CD4-positive, CD25-positive, alpha-beta regulatory T cell (primary cell): ENCODE measurements around the gene INO80D. TPM values are rescaled to one million over a fixed set of nuclear protein-coding genes. Genes with fewer than 3 reads are reported as not detected.
"Not testable (repeated sequence)": the region's sequence is repeated elsewhere in the genome, so short reads cannot be mapped to it uniquely, and the experiment has no call there.

Experiments
- ATAC-seq, 2 donors: fragments of 150-1000 bp; cut with Tn5 transposase; one replicate each; pipeline ENCODE4 v1.10.0; 2021; ENCODE audit warnings: low read depth in 2 of 2, moderate number of reproducible peaks in 2 of 2, moderate library complexity in 1 of 2
- DNase-seq, 3 donors: peaks; one replicate each; pipeline versions ENCODE4 v3.0.0 to v3.0.0-alpha.2; 2012 to 2022; ENCODE audit warnings: mixed read lengths in 1 of 3
- H3K27ac ChIP-seq: one replicate; pipeline ENCODE4 v1.7.0; 2013; ENCODE audit warnings: mild to moderate bottlenecking, low read length; ENCODE audit not compliant: insufficient read depth, poor library complexity, severe bottlenecking
- H3K27me3 ChIP-seq: one replicate; pipeline ENCODE4 v1.7.0; 2013; ENCODE audit warnings: low read length; ENCODE audit not compliant: control insufficient read depth, insufficient read depth
- H3K36me3 ChIP-seq: one replicate; pipeline ENCODE4 v1.7.0; 2013; ENCODE audit warnings: mild to moderate bottlenecking, low read length, moderate library complexity; ENCODE audit not compliant: control insufficient read depth, insufficient read depth
- H3K4me1 ChIP-seq: 2 replicates; pipeline ENCODE4 v1.7.0; 2013; ENCODE audit warnings: mild to moderate bottlenecking, low read length; ENCODE audit not compliant: insufficient read depth, control insufficient read depth, poor library complexity, severe bottlenecking
- H3K4me3 ChIP-seq: one replicate; pipeline ENCODE4 v1.7.0; 2013; ENCODE audit warnings: low read depth, mild to moderate bottlenecking, low read length, moderate library complexity
- H3K9me3 ChIP-seq, 2 experiments: 1 replicate in 1 of 2; 2 replicates in 1 of 2; pipeline ENCODE4 v1.7.0; 2013; ENCODE audit warnings: low read length in 2 of 2, mild to moderate bottlenecking in 1 of 2, moderate library complexity in 1 of 2; ENCODE audit not compliant: control insufficient read depth in 2 of 2
- H3K27ac Mint-ChIP-seq, 3 donors: one replicate each; pipeline ENCODE4 v1.8.0; 2020 to 2022; ENCODE audit warnings: mild to moderate bottlenecking in 3 of 3, mixed read lengths in 3 of 3, moderate library complexity in 2 of 3
- H3K27me3 Mint-ChIP-seq: one replicate; pipeline ENCODE4 v1.8.0; 2022; ENCODE audit warnings: mild to moderate bottlenecking, mixed read lengths
- H3K36me3 Mint-ChIP-seq: one replicate; pipeline ENCODE4 v1.8.0; 2020; ENCODE audit warnings: mixed read lengths
- H3K4me1 Mint-ChIP-seq, 4 donors: one replicate each; pipeline ENCODE4 v1.8.0; 2020 to 2022; ENCODE audit warnings: mixed read lengths in 4 of 4, mild to moderate bottlenecking in 1 of 4
- H3K4me3 Mint-ChIP-seq, 4 donors: one replicate each; pipeline ENCODE4 v1.8.0; 2020 to 2022; ENCODE audit warnings: mild to moderate bottlenecking in 4 of 4, mixed read lengths in 4 of 4, moderate library complexity in 3 of 4
- H3K9me3 Mint-ChIP-seq, 7 donors: one replicate each; pipeline ENCODE4 v1.8.0; 2020 to 2022; ENCODE audit warnings: mixed read lengths in 7 of 7, mild to moderate bottlenecking in 3 of 7, moderate library complexity in 2 of 7
- polyA plus RNA-seq, 4 donors: library from polyadenylated mRNA; unstranded; fragments of 300-500 nt; fragmentation: Illumina TruSeq; gene quantifications; one replicate each; pipeline ENCODE4 v1.2.3, GENCODE V29; 2021
- total RNA-seq: library from RNA; stranded (reverse); gene quantifications from one replicate; pipeline ENCODE4 v1.2.3, GENCODE V29; 2022

Gene INO80D, protein sequence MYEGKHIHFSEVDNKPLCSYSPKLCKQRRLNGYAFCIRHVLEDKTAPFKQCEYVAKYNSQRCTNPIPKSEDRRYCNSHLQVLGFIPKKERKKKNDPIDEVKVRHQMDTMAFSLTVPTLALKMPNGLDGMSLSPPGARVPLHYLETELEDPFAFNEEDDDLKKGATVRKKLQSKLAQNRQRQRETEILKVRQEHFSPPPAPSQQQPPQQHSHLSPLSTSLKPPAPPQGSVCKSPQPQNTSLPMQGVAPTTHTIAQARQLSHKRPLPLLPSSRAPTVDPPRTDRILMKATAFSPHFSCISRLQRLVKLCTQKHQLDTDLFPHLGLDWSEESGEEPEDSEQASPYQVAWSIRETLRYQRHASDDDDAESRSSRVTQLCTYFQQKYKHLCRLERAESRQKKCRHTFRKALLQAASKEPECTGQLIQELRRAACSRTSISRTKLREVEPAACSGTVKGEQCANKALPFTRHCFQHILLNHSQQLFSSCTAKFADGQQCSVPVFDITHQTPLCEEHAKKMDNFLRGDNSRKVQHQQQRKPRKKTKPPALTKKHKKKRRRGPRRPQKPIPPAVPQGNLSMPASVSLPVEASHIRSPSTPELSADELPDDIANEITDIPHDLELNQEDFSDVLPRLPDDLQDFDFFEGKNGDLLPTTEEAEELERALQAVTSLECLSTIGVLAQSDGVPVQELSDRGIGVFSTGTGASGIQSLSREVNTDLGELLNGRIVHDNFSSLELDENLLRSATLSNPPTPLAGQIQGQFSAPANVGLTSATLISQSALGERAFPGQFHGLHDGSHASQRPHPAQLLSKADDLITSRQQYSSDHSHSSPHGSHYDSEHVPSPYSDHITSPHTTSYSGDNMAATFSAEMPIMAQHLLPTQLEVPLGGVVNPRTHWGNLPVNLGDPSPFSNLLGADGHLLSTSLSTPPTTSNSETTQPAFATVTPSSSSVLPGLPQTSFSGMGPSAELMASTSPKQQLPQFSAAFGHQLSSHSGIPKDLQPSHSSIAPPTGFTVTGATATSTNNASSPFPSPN
- 59.1 TPM for total RNA-seq
- polyA plus RNA-seq = 10 to 100 TPM in 1 of 4 donors, 1 to 10 TPM in 3; 6.7 to 13.2 (median 8.1) TPM

DNA sequence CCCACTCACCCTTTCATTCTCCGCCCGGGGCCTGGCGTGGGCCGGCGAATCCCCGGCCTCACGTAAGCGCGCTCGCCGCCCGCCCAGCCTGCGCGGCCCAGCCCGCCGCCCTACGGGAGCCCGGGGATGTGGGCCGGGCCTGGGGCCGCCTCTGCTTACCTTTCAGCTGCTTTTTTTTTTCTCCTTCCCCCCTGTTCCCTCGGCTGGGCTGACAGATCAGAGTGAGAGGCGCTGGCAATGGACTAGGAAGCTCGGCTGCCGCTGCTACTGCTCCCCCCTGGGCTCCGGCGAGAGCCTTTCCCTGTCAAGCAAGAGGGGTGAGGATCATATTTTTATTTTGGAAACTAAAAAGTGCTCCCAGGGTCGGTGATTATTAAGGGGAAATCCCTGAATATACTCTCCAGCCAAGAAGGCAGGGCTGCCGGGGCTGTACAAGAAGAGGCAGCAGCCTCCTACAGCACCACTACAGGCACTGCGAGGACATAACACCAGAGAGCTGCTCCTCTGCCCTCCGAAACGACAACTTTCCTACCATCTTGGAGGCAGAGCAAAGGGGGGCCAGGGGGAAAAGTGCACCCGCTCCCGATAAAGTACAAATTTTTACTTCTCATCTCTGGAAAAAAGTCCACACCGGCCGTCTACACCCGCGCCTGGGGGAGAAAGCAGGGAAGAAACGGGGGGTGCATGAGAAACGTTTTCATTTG is at the start of gene INO80D:
Gene INO80D, minus strand, starts transcription at position 433 of the 704 bp plus-strand sequence. CDS start 23,158 bp downstream, outside the sequence.
- Mint-ChIP-seq H3K9me3 (no peaks in the 10 kb centered on the region), H3K36me3 (peaks cover 3% of the 10 kb centered on the region), H3K27ac (peak within 1 kb of the TSS; percentile 98 to 100 (median 100)), H3K4me1 (peaks cover 24 to 54% (median 37%) of the 10 kb centered on the region in 4 donors), H3K27me3 (peaks cover 10% of the 10 kb centered on the region), H3K4me3 (peak within 1 kb of the TSS; percentile 98 to 100 (median 99))
- H3K36me3 ChIP-seq = peaks cover 3% of the 10 kb centered on the region
- DNase-seq = peak; percentile 73 to 91 (median 90)
- H3K27me3 ChIP-seq = no peaks in the 10 kb centered on the region
- no peaks in the 10 kb centered on the region for H3K9me3 ChIP-seq
- peaks cover 51% of the 10 kb centered on the region for H3K4me1 ChIP-seq
- peak within 1 kb of the TSS; percentile 98 for H3K4me3 ChIP-seq
- H3K27ac ChIP-seq = peak within 1 kb of the TSS; percentile 97
- peak; percentile 95 for ATAC-seq

DNA sequence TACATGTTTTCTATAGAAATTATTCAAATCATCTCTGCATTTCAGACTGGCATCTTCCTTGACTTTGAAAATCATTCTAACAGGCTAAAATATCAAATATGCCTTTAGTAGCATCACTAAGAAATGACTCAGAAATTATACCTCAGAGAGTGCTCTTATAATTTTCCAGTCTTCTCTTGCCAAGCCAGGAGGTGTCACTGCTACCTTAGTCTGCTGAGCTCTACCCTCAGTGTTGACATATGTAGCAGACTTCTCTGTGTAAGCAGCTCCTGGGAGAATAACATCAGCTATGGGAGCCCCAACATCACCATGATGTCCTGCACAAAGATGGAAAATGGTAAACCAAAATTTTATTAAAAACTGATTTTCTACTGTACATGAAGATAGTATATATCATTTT is 41.7 kb upstream of the INO80D start:
- no peak for ATAC-seq
- peaks cover 87% of the 10 kb centered on the region for H3K36me3 ChIP-seq

DNA sequence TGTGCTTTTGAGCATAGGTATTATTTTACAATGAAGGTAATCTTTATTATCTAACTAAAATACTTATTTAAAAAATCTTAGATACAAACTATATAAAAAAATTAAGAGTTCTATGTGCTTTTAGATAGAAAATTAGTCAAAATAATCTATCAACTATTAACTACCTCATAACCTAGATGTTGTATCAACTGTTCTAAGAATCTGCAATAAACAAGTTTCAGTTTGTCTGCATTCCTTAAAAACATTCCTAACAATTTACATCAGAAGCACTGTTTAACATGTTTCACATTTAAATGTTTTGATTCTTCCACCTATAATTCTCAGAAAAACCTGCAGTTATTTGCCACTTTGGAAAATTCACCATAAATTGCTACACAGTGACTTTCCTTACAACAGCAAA is 39.9 kb upstream of the INO80D start:
- Histone ChIP-seq H3K27ac (no peak overlapping the region), H3K36me3 (peaks cover 86% of the 10 kb centered on the region), H3K9me3 (peaks cover 0 to 1% of the 10 kb centered on the region in 2 experiments), H3K4me1 (no peaks in the 10 kb centered on the region), H3K27me3 (no peaks in the 10 kb centered on the region), H3K4me3 (no peak overlapping the region)
- H3K27me3 Mint-ChIP-seq = no peaks in the 10 kb centered on the region
- peaks cover 26% of the 10 kb centered on the region for H3K36me3 Mint-ChIP-seq
- DNase-seq (no peak), ATAC-seq (no peak)
- H3K27ac Mint-ChIP-seq = no peak overlapping the region
- H3K4me1 Mint-ChIP-seq = peaks cover 0 to 4% (median 0%) of the 10 kb centered on the region in 4 donors
- H3K4me3 Mint-ChIP-seq = no peak overlapping the region
- peaks cover 0 to 9% (median 3%) of the 10 kb centered on the region in 7 donors for H3K9me3 Mint-ChIP-seq

More for the DNA sequence above, 41.7 kb upstream of the INO80D start:
- H3K36me3 Mint-ChIP-seq = peaks cover 13% of the 10 kb centered on the region
- H3K4me3 ChIP-seq = no peak overlapping the region
- H3K9me3 Mint-ChIP-seq = no peaks in the 10 kb centered on the region
- no peaks in the 10 kb centered on the region for H3K9me3 ChIP-seq
- no peaks in the 10 kb centered on the region for H3K4me1 ChIP-seq
- H3K4me1 Mint-ChIP-seq = peaks cover 0 to 4% (median 0%) of the 10 kb centered on the region in 4 donors
- H3K27ac ChIP-seq = no peak overlapping the region
- no peaks in the 10 kb centered on the region for H3K27me3 Mint-ChIP-seq
- no peaks in the 10 kb centered on the region for H3K27me3 ChIP-seq
- H3K27ac Mint-ChIP-seq = no peak overlapping the region
- H3K4me3 Mint-ChIP-seq = no peak overlapping the region
- peak in 1 of 3 donors; percentile 10 for DNase-seq

DNA sequence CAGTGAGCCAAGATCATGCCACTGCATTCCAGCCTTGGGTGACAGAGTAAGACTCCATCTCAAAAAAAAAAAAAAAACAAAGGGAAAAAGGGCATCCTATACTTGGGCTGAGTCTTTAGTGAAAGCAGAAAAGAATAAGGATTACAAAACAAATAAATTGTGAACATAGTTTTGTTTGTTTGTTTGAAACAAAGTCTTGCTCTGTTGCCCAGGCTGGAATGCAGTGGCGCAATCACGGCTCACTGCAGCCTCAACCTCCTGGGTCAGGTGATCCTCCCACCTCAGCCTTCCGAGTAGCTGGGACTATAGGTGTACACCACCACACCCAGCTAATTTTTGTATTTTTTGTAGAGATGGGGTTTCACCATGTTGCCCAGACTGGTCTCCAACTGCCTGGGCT is 36.6 kb upstream of the INO80D start:
- not testable (repeated sequence) for H3K27ac ChIP-seq, ATAC-seq, H3K4me1 Mint-ChIP-seq, H3K27me3 ChIP-seq, DNase-seq, H3K4me1 ChIP-seq, H3K27me3 Mint-ChIP-seq, H3K27ac Mint-ChIP-seq, H3K4me3 ChIP-seq, H3K4me3 Mint-ChIP-seq
- Histone ChIP-seq H3K9me3 (peaks cover 4 to 11% of the 10 kb centered on the region in 2 experiments), H3K36me3 (peaks cover 70% of the 10 kb centered on the region)
- Mint-ChIP-seq H3K9me3 (peaks cover 0 to 19% (median 5%) of the 10 kb centered on the region in 7 donors), H3K36me3 (peaks cover 31% of the 10 kb centered on the region)

DNA sequence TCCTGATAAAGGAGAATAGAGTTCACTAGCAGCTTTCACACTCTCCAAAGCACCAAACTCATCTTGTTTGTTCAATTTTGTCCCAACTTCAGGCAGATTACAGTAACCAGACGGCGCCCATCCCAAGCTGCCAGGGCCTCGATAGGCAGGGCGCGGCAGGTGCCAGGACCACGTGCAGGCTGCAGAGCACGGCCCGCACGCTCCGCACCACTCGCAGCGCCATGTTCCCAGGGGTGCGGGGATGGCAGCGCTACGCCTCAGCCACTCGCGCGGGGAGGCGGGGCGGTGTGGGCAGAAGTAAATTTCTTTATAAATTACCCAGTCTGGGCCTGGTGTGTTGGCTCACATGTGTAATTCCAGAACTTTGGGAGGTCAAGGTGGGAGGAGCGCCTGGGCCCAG is 30.3 kb upstream of the INO80D start:
- ATAC-seq = no peak
- no peaks in the 10 kb centered on the region for H3K4me1 ChIP-seq
- H3K9me3 Mint-ChIP-seq = peaks cover 0 to 15% (median 5%) of the 10 kb centered on the region in 7 donors
- H3K27me3 Mint-ChIP-seq = no peaks in the 10 kb centered on the region
- H3K4me3 ChIP-seq = no peak overlapping the region
- H3K27ac Mint-ChIP-seq = no peak overlapping the region
- no peak for DNase-seq
- H3K36me3 ChIP-seq = peaks cover 15% of the 10 kb centered on the region
- no peaks in the 10 kb centered on the region for H3K4me1 Mint-ChIP-seq
- H3K27ac ChIP-seq = no peak overlapping the region
- peaks cover 4 to 11% of the 10 kb centered on the region in 2 experiments for H3K9me3 ChIP-seq
- H3K4me3 Mint-ChIP-seq = no peak overlapping the region
- no peaks in the 10 kb centered on the region for H3K27me3 ChIP-seq
- H3K36me3 Mint-ChIP-seq = peaks cover 38% of the 10 kb centered on the region

DNA sequence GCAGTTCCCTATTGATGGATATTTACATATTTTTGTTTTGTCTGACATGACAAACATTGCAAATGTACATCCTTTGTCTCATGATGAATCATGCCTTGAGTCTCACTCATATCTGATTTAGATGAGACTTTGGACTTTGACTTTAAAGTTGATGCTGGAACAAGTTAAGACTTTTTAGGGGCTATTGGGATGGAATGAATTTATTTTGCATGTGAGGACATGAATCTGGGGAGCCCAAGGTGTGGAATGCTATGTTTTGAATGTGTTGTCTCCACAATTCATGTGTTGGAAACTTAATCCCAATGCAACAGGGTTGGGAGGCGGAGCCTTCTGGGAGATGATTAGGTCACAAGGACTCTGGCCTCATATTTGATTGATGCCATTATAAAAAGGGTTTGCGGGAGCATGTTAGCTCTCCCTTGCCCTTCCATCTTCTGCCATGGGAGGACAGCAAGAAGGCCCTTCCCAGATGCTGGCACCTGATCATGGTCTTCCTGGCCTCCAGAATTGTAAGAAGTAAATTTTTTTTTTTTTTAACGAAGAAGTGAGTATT is 29.1 kb upstream of the INO80D start:
- H3K36me3 ChIP-seq = peaks cover 4% of the 10 kb centered on the region
- ATAC-seq (no peak), DNase-seq (no peak)
- H3K27ac ChIP-seq = no peak overlapping the region
- Mint-ChIP-seq H3K4me1 (no peaks in the 10 kb centered on the region), H3K36me3 (peaks cover 26% of the 10 kb centered on the region), H3K27ac (no peak overlapping the region), H3K27me3 (no peaks in the 10 kb centered on the region), H3K9me3 (peaks cover 0 to 6% (median 2%) of the 10 kb centered on the region in 7 donors), H3K4me3 (no peak overlapping the region)
- peaks cover 0 to 2% of the 10 kb centered on the region in 2 experiments for H3K9me3 ChIP-seq
- H3K4me3 ChIP-seq = no peak overlapping the region
- no peaks in the 10 kb centered on the region for H3K27me3 ChIP-seq
- H3K4me1 ChIP-seq = no peaks in the 10 kb centered on the region
